Measurements from ENCODE around the gene RNF152.

The RNF152 gene

DNA sequence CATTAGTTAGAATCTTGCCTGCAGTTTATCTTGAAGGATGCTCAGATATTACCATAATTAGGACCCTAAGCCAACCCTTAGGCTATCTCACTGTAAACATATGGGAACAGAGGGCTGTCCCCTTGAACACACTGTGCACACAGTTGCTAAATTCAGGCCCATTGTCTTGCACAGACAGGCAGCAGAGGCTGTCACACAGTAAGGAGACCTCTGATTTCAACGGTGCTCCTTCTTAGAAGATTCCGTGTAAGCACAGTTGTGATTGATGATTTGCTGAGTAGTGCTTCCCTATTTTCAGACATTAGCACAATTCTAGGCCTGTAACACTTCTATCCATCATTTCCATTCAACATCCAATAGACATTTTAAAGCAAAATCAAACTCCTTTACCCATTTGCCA, 108.0 kb downstream of the RNF152 start:
- TF ChIP-seq GATA2 (IDR thresholded peaks at IDR 0.05; ENCODE audit: low read depth, low read length) (no peak), GATA3 (IDR thresholded peaks at IDR 0.05; ENCODE audit: low read depth, low read length) (no peak)

DNA sequence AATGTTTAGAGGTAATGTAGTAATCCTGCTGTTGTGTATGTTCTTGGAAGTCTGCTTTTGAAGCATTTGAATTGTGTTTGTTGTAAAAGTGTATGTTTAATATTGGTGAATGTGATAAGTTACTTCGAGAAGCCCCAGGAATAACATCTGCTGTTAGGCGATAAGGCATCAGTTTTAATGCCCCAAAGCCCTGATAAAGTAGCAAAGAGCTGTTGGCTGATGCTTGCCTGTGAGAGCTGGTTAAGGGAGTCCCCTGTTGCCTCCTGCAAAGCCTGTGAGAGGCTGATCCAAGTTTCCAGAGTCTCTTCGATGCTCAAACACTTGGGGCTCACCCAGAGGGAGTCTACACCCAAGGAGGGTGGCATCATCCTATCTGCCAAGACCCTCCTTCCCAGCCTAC, 110.3 kb downstream of the RNF152 start:
- TF ChIP-seq GATA3 (IDR thresholded peaks at IDR 0.05; ENCODE audit: low read depth, low read length) (no peak), GATA2 (IDR thresholded peaks at IDR 0.05; ENCODE audit: low read depth, low read length) (peak; percentile 55; the same call in 1 of the 2 replicates)

- TF ChIP-seq GATA3 (IDR thresholded peaks at IDR 0.05; ENCODE audit: low read depth, low read length) = no peak
- no peak for TF ChIP-seq GATA2 (IDR thresholded peaks at IDR 0.05; ENCODE audit: low read depth, low read length)
Measured at GRCh38 chr18:61774846-61775245, 118.0 kb downstream of the RNF152 start.

DNA sequence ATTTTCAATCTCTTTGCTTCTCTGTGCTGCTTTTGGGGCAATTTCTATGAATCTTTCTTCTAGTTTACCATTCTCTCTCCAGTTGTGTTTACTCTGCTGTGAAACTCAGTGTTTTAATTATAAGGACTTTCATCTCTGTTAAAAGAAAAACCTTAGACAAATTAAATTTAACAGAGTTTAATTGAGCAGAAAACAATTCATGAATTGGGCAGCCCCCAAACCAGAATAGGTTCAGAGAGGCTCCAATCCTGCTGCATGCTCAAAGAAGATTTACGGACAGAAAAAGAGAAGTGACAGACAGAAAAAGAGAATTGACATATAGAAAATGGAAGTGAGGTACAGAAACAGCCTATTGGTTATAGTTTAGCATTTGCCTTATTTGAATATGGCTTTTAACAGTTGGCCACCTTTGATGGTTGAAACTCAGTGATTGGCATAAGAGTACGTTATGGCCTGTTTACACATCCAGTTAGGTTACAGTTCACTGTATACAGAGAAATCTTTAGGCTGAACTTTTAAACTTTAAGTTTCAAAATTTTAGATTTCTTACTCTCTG, 120.4 kb downstream of the RNF152 start:
- TF ChIP-seq GATA2 (IDR thresholded peaks at IDR 0.05; ENCODE audit: low read depth, low read length) (no peak), GATA3 (IDR thresholded peaks at IDR 0.05; ENCODE audit: low read depth, low read length) (no peak)

DNA sequence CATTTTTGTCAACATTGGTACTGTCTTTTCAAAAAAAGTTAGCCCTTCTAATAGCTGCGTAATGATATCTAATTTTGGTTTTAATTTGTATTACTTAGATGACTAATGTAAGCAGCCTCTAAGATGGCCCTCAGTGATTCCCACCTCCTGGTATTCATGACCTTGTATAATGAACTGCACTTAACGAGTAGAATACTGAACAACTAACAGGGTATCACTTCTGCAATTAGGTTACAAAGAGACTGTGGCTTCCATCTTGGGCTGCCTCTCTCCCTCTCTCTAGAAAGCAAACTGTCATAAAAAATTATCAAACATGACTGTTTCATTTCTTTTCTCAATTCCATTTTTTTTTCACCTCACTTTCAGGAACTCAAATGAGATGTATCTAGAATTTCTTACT, 120.9 kb downstream of the RNF152 start:
- no peak for TF ChIP-seq GATA2 (IDR thresholded peaks at IDR 0.05; ENCODE audit: low read depth, low read length)
- no peak for TF ChIP-seq GATA3 (IDR thresholded peaks at IDR 0.05; ENCODE audit: low read depth, low read length)

DNA sequence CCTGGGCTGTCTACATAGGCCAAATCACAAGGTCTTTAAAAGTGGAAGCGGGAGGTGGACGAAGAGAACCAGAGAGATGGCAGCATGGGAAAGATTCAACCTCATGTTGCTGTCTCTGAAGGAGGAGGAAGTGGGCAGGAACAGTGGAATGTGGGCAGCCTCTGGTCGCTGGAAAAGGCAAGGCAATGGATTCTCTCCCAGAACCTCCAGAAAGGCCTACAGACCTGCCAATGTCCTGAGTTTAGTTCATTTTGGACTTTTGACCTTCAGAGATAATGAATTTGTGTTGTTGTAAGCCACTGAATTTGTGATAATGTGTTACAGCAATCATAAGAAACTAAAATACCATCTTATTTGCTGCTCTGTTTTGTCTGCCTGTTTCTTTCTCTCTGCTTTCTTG, 122.5 kb downstream of the RNF152 start:
- TF ChIP-seq GATA2 (IDR thresholded peaks at IDR 0.05; ENCODE audit: low read depth, low read length) = no peak
- no peak for TF ChIP-seq GATA3 (IDR thresholded peaks at IDR 0.05; ENCODE audit: low read depth, low read length)

DNA sequence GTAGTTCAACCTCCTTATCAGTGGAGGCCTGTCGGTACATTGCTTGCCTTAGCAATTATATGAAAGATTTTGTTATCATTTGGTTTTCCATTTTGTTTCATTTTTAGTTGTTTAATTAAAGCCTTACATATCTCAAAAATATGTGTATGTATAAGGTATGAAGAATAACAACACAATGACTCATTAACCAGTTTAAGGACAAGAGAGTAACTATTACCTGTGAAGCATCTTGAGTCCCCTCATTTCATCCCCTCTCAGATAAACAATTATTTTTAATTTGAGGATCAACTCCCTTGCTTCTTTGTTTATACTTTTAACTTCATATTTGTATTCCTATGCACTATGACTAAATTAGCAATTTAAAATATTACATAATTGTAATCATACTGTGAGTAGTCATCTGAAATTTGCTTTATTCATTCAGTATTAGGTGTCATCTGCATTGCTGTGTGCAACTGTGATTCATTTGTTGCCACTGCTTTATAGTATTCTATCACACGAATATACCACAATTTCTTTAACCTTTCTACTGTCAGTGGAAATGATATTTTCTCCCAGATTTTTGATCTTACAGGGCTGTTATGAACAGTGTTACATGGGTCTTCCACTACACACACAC, 126.4 kb downstream of the RNF152 start:
- TF ChIP-seq GATA2 (IDR thresholded peaks at IDR 0.05; ENCODE audit: low read depth, low read length) = no peak
- TF ChIP-seq GATA3 (IDR thresholded peaks at IDR 0.05; ENCODE audit: low read depth, low read length) = no peak

DNA sequence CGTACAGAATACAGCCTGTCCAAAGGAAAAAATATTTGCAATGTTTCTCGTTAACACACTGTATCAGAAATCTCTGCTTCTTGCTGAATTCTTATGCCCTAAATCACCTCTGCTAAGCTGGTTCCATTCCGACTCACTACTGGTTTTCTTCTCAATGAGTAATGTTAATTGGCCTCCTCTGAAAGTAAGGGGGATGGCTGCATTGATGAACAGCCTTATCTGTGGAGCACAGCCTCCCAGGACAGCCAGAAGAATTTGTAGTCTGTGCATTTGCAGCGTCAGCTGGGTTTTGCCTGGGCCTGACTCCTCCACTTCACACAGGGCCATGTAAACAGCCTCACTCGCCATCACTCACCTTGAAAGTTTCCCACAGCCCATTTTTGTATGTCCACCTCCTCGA, 127.7 kb downstream of the RNF152 start:
- TF ChIP-seq GATA3 (IDR thresholded peaks at IDR 0.05; ENCODE audit: low read depth, low read length) = no peak
- no peak for TF ChIP-seq GATA2 (IDR thresholded peaks at IDR 0.05; ENCODE audit: low read depth, low read length)

GRCh38 chr18:61764381-61764780, 128.4 kb downstream of the RNF152 start:
- TF ChIP-seq GATA2 (IDR thresholded peaks at IDR 0.05; ENCODE audit: low read depth, low read length) (no peak), GATA3 (IDR thresholded peaks at IDR 0.05; ENCODE audit: low read depth, low read length) (no peak)

DNA sequence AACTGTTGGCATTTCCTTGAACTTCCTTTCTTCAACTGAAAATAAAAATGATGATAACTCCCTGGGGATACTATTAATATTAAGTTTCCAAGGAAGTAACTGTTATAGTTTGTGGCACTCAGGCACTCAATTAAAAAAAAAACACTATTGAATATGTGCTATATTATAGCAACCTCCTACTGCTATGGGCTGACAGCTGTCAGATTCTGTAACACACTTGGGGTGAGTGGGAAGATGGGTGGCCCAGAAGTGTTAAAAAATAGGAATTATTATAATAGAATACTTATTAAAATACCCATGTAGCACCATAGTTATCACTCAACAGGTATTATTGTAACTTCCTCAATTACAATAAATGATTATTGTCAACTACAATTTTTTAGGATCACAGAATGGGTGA, 130.9 kb downstream of the RNF152 start:
- TF ChIP-seq GATA2 (IDR thresholded peaks at IDR 0.05; ENCODE audit: low read depth, low read length) = no peak
- no peak for TF ChIP-seq GATA3 (IDR thresholded peaks at IDR 0.05; ENCODE audit: low read depth, low read length)

Data from SH-SY5Y (cell line).